ENCODE data around the gene ZNF385C. TPM values are rescaled to one million over a fixed set of nuclear protein-coding genes. Genes with fewer than 3 reads are reported as not detected.
A peak's percentile ranks its signal among the peaks of the same experiment; 100 is the strongest.

ZNF385C gene
- total and polyA plus RNA-seq, 2 of the 13 experiments (the other 11 are each of a cell fraction or from before 2014, with no cell fraction given) = 2.3 to 6.1 TPM

GRCh38 chr17:42025191-42025579 is 73.1 kb downstream of the ZNF385C start (continued):
- TF ChIP-seq ZBTB43 (CRISPR knock-in tag; conservative IDR thresholded peaks at IDR 0.05) = no peak
- TF ChIP-seq ZNF549 (CRISPR knock-in tag; IDR thresholded peaks at IDR 0.05) = no peak
- no peak for TF ChIP-seq ZFP37 (CRISPR knock-in tag; IDR thresholded peaks at IDR 0.05; ENCODE audit: borderline replicate concordance)
- no peak; the same call in 1 of the 2 replicates for TF ChIP-seq HDAC1 (CRISPR knock-in tag; IDR thresholded peaks at IDR 0.05)
- no peak for TF ChIP-seq DZIP1 (CRISPR knock-in tag; IDR thresholded peaks at IDR 0.05)
- peak; percentile 18; the same call in 1 of the 2 replicates for TF ChIP-seq PITX1 (CRISPR knock-in tag; IDR thresholded peaks at IDR 0.05)
- TF ChIP-seq, protein P1, sequence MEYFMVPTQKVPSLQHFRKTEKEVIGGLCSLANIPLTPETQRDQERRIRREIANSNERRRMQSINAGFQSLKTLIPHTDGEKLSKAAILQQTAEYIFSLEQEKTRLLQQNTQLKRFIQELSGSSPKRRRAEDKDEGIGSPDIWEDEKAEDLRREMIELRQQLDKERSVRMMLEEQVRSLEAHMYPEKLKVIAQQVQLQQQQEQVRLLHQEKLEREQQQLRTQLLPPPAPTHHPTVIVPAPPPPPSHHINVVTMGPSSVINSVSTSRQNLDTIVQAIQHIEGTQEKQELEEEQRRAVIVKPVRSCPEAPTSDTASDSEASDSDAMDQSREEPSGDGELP (IDR thresholded peaks at IDR 0.05; ENCODE audit: borderline replicate concordance, low read depth) = no peak
- no peak for TF ChIP-seq CBX1 (IDR thresholded peaks at IDR 0.05; ENCODE audit: low read depth)
- no peak for TF ChIP-seq CCDC6 (CRISPR knock-in tag; IDR thresholded peaks at IDR 0.05)
- TF ChIP-seq ZZZ3 (CRISPR knock-in tag; IDR thresholded peaks at IDR 0.05; ENCODE audit: borderline replicate concordance) = no peak
- TF ChIP-seq ZNF160 (CRISPR knock-in tag; IDR thresholded peaks at IDR 0.05) = no peak
- peak; percentile 52 for TF ChIP-seq MED8 (CRISPR knock-in tag; IDR thresholded peaks at IDR 0.05; ENCODE audit: insufficient replicate concordance)
- no peak for TF ChIP-seq YY1 (IDR thresholded peaks at IDR 0.05; ENCODE audit: insufficient read depth, insufficient replicate concordance, low read depth, low read length)
- TF ChIP-seq MBD4 (IDR thresholded peaks at IDR 0.05; ENCODE audit: borderline replicate concordance, low read length) = no peak
- no peak for TF ChIP-seq GATAD2A (CRISPR knock-in tag; IDR thresholded peaks at IDR 0.05)
- TF ChIP-seq AGO2 (optimal IDR thresholded peaks at IDR 0.05; ENCODE audit: low read depth, low read length) = peak; percentile 79
- TF ChIP-seq BCL6 (CRISPR knock-in tag; IDR thresholded peaks at IDR 0.05) = no peak
- TF ChIP-seq SIN3A (IDR thresholded peaks at IDR 0.05; ENCODE audit: borderline replicate concordance, low read depth, low read length) = no peak
- TF ChIP-seq ZMYM4 (CRISPR knock-in tag; IDR thresholded peaks at IDR 0.05) = no peak; the same call in 1 of the 2 replicates
- TF ChIP-seq NR1H2 (CRISPR knock-in tag; IDR thresholded peaks at IDR 0.05; ENCODE audit: borderline replicate concordance, low read depth) = no peak
- no peak for TF ChIP-seq ZNF20 (CRISPR knock-in tag; IDR thresholded peaks at IDR 0.05)
- no peak for TF ChIP-seq RORA (CRISPR knock-in tag; IDR thresholded peaks at IDR 0.05)
- no peak for TF ChIP-seq ZIK1 (CRISPR knock-in tag; IDR thresholded peaks at IDR 0.05; ENCODE audit: borderline replicate concordance, low read depth)
- no peak for TF ChIP-seq ZBED4 (CRISPR knock-in tag; IDR thresholded peaks at IDR 0.05; ENCODE audit: borderline replicate concordance)
